Right lobe of liver (tissue), 6 donors: ENCODE measurements around the gene USH1C. TPM values are rescaled to one million over a fixed set of nuclear protein-coding genes. Genes with fewer than 3 reads are reported as not detected.
A peak's percentile ranks its signal among the peaks of the same experiment; 100 is the strongest.

ENCODE experiments used
- ATAC-seq, 4 donors: fragments of 200-7000 bp; cut with Tn5 transposase; one replicate each; pipeline ENCODE4 v1.9.1; 2020; ENCODE audit warnings: mild to moderate bottlenecking in 4 of 4, moderate library complexity in 4 of 4
- DNase-seq, 3 donors: peaks; one replicate each; pipeline ENCODE4 v3.0.0-alpha.2; 2020
- H3K27ac ChIP-seq, 3 donors: fragments of 200-600 bp; one replicate each; pipeline ENCODE4 v1.8.0; 2022
- H3K27me3 ChIP-seq, 2 donors: fragments of 200-600 bp; one replicate each; pipeline ENCODE4 v1.8.0; 2022
- H3K36me3 ChIP-seq, 4 donors: fragments of 200-600 bp; sonication (generic) in 1 of 4; one replicate each; pipeline versions ENCODE4 v1.5.1 to v1.8.0; 2017 to 2022; ENCODE audit warnings: control low read depth in 1 of 4
- H3K4me1 ChIP-seq, 4 donors: fragments of 200-600 bp; sonication (generic) in 1 of 4; one replicate each; pipeline versions ENCODE4 v1.5.1 to v1.8.0; 2017 to 2022; ENCODE audit warnings: control low read depth in 1 of 4
- H3K4me3 ChIP-seq, 3 donors: fragments of 200-600 bp; one replicate each; pipeline ENCODE4 v1.8.0; 2022
- H3K9me3 ChIP-seq, 4 donors: fragments of 200-600 bp; sonication (generic) in 1 of 4; one replicate each; pipeline versions ENCODE4 v1.5.1 to v1.8.0; 2017 to 2022; ENCODE audit warnings: control low read depth in 1 of 4
- POLR2A ChIP-seq: fragments of 450-650 bp; IDR thresholded peaks from one replicate; pipeline ENCODE4 v1.6.1; 2017; ENCODE audit warnings: antibody characterized with exemption, mild to moderate bottlenecking
- WGBS: methylation state at CpG from one replicate; pipeline ENCODE4 v1.1.6; 2018; ENCODE audit warnings: low coverage, low lambda C conversion rate; ENCODE audit not compliant: insufficient coverage; ENCODE audit errors: missing lambda C conversion rate; 5-methylcytosine and 5-hydroxymethylcytosine counted together
- intact Hi-C, 2 donors: fragments of 100-400 bp; cut with DNase I; formaldehyde crosslinking; loops; one replicate each; pipeline versions ENCODE4 v1.11.2 to v1.14.1; 2022
- total RNA-seq, 6 experiments: library from RNA; depleted of rRNA in 2 of 6; stranded (reverse); fragments of >200 nt in 2 of 6; fragmentation: NEBNext Ultra II Directional in 3 of 6; extraction: Animal tissue kit (Norgen Biotek cat#: 25700) in 3 of 6; gene quantifications; one replicate each; pipeline versions ENCODE4 v1.1.0 to v1.2.4, GENCODE V29; 2016 to 2023
- TF ChIP-seq, protein P1 (sequence below), 4 donors: fragments of 200-600 bp in 3 of 4; fragments of 450-650 bp in 1 of 4; IDR thresholded peaks; one replicate each; pipeline versions ENCODE4 v1.5.1 to v1.8.0; 2016 to 2022; ENCODE audit warnings: antibody characterized with exemption in 4 of 4, mild to moderate bottlenecking in 2 of 4
- donor health status: DM: no; HTN: yes; CAD: no.
- donor health status: DM: no; HTN: no; CAD: no.
- donor health status: DM: no; HTN: no; CAD: no.
- donor health status: DM: no; HTN: yes; CAD: no.
- donor health status: DM: no; HTN: yes; CAD: no.

Gene USH1C
- total RNA-seq, 6 experiments from 2014 or later: 0.15 to 1.2 (median 0.58) TPM

GRCh38 chr11:17459236-17459896 is 84.8 kb downstream of the USH1C start:
- WGBS: 56% methylated on average over 9 of the region's 9 CpGs
- intact Hi-C loops: no loop called here

DNA sequence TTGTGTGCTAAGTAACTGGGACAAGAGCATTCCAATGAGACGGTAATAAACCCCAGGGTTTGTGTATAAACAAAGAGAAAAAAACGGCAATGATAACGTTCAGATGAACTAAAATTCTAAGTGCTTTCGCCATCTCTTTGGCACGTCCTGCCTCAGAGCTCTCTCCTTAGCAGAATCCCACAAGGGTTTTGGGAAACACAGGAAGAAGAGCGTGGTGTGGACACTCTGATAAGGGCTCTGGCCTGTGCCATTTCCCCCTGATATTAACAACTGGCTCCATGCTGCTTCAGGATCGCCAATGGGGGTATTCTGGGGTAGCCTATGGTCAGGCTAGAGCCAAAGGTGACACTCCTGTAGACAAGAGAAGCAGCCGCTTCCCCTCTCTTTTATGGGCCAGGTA is 85.9 kb downstream of the USH1C start:
- Histone ChIP-seq H3K9me3 (no peaks in the 10 kb centered on the region), H3K27ac (no peak overlapping the region), H3K36me3 (no peaks in the 10 kb centered on the region), H3K4me1 (no peaks in the 10 kb centered on the region), H3K4me3 (no peak overlapping the region), H3K27me3 (no peaks in the 10 kb centered on the region)
- DNase-seq: no peak
- peak in 1 of 4 donors; percentile 38 for ATAC-seq
- WGBS: 36% methylated on average over 8 of the region's 8 CpGs
- no peak for TF ChIP-seq POLR2A
- TF ChIP-seq, protein P1, sequence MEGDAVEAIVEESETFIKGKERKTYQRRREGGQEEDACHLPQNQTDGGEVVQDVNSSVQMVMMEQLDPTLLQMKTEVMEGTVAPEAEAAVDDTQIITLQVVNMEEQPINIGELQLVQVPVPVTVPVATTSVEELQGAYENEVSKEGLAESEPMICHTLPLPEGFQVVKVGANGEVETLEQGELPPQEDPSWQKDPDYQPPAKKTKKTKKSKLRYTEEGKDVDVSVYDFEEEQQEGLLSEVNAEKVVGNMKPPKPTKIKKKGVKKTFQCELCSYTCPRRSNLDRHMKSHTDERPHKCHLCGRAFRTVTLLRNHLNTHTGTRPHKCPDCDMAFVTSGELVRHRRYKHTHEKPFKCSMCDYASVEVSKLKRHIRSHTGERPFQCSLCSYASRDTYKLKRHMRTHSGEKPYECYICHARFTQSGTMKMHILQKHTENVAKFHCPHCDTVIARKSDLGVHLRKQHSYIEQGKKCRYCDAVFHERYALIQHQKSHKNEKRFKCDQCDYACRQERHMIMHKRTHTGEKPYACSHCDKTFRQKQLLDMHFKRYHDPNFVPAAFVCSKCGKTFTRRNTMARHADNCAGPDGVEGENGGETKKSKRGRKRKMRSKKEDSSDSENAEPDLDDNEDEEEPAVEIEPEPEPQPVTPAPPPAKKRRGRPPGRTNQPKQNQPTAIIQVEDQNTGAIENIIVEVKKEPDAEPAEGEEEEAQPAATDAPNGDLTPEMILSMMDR (IDR thresholded peaks at IDR 0.05): no peak
- intact Hi-C loops: no loop called here

More at GRCh38 chr11:17459236-17459896, 84.8 kb downstream of the USH1C start:
- ATAC-seq: no peak
- TF ChIP-seq, protein P1 (IDR thresholded peaks at IDR 0.05): no peak
- no peak for TF ChIP-seq POLR2A
- H3K4me3 ChIP-seq: no peak overlapping the region
- H3K27ac ChIP-seq: no peak overlapping the region
- no peak for DNase-seq
- no peaks in the 10 kb centered on the region for H3K36me3 ChIP-seq
- no peaks in the 10 kb centered on the region for H3K4me1 ChIP-seq
- H3K27me3 ChIP-seq: no peaks in the 10 kb centered on the region
- no peaks in the 10 kb centered on the region for H3K9me3 ChIP-seq

DNA sequence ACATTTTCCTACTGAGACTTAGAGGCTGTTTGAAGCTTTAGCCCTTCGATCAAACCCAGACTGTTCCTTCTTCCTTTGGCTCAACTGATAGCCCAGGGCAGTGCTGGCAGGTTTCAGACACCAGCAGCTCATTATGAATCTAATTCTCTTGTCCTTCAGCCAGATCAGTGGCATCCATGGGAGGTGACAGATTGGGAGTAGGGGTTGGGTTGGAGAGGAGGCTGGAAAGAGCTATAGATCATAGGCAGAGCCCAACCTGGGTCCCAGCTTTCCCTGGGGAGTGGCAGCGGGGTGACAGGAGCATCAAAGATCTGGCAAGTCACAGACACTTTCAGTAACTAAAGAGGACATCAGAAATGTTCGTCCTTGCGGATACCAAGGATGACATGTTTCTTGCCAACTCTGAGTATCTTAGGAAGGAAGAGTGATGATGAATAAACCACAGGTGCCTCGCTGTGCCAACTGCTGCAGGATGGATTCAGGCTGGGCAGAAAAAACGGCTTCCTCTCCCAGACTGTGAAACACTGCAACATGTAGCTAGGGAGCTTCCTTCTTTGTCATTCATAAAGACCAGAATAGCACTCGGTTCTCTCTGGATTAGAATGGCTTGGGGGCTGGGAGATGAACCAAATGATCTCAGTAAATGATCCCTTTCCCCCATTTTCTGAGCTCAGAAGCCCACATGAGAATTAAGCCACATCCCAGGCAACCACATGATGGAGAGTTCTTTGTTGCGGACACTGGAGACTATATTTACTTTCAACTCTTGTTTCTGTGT is 86.6 kb downstream of the USH1C start:
- no peaks in the 10 kb centered on the region for H3K27me3 ChIP-seq
- ATAC-seq: no peak
- DNase-seq: no peak

GRCh38 chr11:17452668-17453067 is 91.5 kb downstream of the USH1C start:
- intact Hi-C loops: no loop called here
- Histone ChIP-seq H3K4me1 (no peaks in the 10 kb centered on the region), H3K27ac (no peak overlapping the region), H3K36me3 (no peaks in the 10 kb centered on the region), H3K4me3 (no peak overlapping the region), H3K9me3 (no peaks in the 10 kb centered on the region), H3K27me3 (no peaks in the 10 kb centered on the region)
- TF ChIP-seq, protein P1 (IDR thresholded peaks at IDR 0.05): no peak
- TF ChIP-seq POLR2A: no peak
- 74% methylated on average over 1 of the region's 2 CpGs for WGBS
- ATAC-seq (no peak), DNase-seq (no peak)

More for the DNA sequence above, 86.6 kb downstream of the USH1C start:
- Histone ChIP-seq H3K27ac (no peak overlapping the region), H3K36me3 (no peaks in the 10 kb centered on the region), H3K4me3 (no peak overlapping the region), H3K9me3 (no peaks in the 10 kb centered on the region), H3K4me1 (no peaks in the 10 kb centered on the region)
- intact Hi-C loops: no loop called here
- WGBS: 34% methylated on average over 5 of the region's 8 CpGs
- TF ChIP-seq POLR2A: no peak
- TF ChIP-seq, protein P1 (IDR thresholded peaks at IDR 0.05): no peak
